HG03442 (cell line): ENCODE measurements around the gene EYS.
"Not testable (repeated sequence)": the region's sequence is repeated elsewhere in the genome, so short reads cannot be mapped to it uniquely, and the experiment has no call there.

ENCODE experiments used
- ATAC-seq: cut with Tn5 transposase; IDR thresholded peaks from one replicate; pipeline ENCODE4 v1.9.1; 2021; ENCODE audit warnings: mild to moderate bottlenecking, moderate library complexity; ENCODE audit not compliant: unreplicated experiment

The EYS gene

DNA sequence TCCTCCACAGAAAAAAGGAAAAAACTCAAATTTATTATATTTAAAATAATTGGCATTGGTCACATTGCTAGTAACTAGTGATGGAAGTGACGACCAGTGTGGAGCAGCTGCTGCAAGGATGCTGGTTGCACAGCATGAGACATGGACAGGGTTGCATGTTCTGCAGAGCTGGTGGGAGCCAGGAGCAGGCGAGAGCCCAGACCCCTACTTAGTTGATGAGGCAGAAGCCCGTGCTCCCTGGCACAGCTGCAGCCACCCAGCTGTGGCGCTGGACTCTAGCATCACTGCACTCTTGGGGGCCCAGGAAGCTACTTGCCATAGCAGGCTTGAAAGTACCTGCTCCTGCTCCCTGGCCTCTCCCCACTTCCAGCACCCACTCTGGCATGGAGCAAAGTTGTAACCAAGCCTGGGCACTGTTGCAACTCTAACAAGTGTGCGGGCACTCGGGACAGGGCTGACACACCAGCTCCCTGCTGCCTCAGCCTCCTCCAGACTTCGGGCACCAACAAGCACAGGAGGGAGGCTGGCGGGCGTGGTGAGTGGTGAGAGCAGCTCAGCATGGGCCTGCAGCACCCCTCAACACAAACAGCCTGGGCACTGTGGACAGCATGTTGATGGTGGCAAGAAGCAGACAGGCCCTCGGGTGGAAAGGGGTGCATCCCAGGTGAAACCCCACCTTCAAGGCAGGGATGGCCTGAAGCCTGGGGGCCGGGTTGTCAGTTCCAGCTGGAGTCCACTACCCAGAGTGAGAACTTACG, 69.6 kb downstream of the EYS start:
- no peak for ATAC-seq

DNA sequence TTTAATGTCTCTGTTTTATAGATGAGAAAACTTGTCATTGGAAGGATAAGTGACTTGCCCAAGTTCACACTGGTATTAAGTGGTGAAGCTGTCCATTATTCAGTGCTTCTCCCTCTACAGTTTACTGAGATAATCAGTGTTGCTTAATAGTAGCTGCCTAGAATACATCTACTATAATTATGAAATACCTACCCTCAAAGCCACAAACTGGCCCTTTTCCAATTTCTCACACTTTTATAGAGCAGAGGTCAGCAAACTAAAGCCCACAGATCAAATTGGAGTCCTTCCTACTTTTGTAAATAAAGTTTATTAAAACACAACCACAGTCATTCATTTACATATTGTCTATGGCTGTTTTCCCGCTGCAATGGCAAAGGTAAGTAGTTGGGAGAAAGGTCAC, 73.5 kb downstream of the EYS start:
- ATAC-seq: no peak

DNA sequence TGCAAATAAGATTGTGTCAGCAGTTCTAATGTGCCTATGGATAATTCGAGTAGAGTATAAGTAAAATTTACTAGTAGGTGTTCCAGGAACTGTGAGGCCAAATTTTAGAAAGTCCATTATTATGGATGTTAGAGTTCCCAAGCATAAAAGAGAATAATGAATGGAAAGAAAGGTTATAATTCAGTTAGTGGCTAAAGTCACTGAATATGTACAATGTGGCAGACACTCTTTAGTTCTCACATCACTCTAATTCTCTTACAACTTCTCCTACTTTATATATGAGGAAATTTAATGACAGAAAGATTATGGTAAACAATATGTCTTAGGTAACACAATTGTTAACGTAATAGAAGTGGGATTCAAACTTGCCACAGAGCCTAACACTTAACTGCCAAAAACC, 75.3 kb downstream of the EYS start:
- ATAC-seq: no peak

DNA sequence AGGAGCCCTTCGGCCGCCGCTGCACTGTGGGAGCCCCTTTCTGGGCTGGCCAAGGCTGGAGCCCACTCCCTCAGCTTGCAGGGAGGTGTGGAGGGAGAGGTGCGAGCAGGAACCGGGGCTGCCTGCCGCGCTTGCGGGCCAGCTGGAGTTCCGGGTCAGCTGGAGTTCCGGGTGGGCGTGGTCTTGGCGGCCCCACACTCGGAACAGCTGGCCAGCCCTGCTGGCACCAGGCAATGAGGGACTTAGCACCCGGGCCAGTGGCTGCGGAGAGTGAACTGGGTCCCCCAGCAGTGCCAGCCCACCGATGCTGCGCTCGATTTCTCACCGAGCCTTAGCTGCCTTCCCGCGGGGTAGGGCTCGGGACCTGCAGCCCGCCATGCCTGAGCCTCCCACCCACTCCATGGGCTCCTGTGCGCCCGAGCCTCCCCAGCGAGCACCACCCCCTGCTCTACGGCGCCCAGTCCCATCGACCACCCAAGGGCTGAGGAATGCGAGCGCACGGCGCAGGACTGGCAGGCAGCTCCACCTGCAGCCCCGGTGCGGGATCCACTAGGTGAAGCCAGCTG, 79.5 kb downstream of the EYS start:
- ATAC-seq: not testable (repeated sequence)

DNA sequence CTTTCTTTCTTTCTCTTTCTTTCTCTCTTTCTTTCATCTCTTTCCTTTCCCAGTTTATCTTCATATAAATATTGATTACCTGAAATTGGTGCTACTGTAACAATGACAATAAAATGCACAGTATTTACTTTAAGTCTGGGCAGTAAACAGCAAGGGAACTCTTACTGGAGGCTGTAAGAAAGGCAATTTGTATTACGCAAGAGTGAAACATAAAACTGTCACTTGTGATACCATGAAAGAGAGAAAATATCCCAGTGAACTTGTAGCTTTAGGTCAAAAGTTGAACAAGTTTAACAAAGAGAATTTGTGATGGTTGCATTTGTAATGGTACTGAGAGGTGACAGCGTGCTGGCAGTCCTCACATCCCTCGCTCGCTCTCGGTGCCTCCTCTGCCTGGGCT, 80.0 kb downstream of the EYS start:
- ATAC-seq: no peak

DNA sequence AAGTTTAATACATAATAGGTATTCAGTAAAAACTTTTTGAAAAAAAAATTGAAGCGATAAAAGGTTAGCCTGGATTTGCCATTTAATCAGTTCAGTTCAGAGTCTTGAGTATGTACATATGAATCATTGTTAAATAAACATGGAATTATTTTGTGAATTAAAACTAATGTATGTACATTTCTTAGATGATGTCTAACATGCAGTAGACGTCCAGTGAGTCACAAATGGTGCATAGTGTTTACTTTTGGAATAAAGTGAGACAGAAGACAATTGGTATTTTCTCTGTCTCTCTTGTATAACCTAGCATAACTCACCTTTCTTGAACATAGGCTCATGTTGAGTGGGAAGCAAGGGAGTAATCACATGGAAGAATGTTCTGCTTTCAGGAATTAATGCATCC, 83.5 kb downstream of the EYS start:
- ATAC-seq: no peak

DNA sequence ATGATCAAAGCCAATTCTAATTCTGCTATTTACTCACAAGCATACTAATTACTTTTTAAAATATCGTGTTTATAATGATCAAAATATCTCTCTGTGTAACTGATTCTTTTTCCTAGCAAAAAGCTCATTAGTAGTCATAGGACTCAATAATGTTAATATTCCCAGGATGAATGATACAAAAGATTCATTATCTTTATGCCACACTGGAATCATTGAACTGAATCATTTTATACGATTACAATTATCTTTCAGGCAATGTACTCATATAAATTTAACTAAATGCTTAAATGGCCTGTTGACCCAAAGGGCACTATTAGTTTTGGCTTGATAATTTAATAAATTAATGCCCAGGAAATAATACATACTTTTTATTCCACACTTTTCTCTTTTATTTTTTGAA, 96.3 kb downstream of the EYS start:
- ATAC-seq: no peak

DNA sequence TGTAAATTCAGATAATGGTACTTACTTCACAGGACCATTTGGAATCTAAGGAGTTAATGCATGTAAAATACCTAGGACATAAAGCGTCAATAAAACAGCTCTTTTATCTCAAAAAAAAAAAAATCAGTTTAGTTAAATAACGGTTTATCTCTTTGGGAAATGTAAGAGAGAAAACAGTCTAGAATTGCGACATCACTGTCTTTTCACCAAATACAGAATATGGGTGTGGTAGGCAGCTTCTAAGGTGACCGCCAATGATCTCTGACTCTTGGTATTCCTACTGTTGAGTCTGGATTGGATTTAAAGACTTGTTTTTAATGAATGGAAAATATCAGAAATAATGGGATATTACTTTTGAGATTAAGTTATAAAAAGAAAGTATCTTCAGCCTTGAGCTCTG, 111.5 kb downstream of the EYS start:
- ATAC-seq: no peak

DNA sequence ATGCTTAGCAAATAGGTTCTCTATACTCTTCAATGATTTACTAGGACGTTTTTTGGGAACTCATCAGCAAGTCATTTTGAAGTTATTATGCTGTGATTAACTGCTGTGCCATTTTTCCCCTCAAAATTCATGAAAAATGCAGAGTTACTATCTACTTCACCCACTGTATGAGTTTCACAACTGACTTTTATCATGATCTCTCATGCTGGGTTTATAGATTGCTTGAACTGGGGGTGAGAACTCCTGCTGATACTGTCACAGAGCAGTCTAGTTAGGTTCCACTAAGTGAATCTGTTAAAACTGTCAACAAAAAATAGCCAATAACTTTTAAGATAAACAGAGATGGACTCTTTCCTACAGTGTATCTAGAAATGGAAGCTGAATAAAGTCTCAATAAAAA, 136.7 kb downstream of the EYS start:
- no peak for ATAC-seq

DNA sequence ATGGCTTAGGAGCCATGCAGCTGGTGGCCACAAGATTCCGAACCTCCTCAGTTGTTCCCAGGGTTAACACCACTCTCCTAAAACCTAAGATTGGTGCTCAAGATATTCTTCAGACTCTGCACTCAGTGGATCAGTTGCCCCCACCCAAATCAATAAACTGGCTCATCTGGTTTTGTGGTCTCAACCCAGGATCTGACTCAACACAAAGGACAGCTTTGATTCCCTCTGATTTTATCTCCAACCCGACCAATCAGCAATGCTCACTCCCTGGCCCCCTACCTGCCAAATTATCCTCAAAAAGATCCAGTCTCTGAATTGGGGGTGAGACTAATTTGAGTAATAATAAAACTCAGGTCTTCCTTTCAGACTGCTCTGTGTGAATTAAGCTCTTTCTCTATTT, 137.5 kb downstream of the EYS start:
- ATAC-seq: no peak

DNA sequence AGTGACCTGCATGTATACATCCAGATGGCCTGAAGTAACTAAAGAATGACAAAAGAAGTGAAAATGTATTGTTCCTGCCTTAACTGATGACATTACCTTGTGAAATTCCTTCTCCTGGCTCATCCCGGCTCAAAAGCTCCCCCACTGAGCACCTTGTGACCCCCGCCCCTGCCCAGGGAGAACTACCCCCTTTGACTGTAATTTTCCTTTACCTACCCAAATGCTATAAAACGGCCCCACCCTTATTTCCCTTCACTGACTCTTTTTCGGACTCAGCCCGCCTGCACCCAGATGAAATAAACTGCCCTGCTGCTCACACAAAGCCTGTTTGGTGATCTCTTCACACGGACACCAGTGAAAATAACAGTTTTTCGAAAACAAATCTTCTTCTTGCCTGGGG, 138.0 kb downstream of the EYS start:
- not testable (repeated sequence) for ATAC-seq

DNA sequence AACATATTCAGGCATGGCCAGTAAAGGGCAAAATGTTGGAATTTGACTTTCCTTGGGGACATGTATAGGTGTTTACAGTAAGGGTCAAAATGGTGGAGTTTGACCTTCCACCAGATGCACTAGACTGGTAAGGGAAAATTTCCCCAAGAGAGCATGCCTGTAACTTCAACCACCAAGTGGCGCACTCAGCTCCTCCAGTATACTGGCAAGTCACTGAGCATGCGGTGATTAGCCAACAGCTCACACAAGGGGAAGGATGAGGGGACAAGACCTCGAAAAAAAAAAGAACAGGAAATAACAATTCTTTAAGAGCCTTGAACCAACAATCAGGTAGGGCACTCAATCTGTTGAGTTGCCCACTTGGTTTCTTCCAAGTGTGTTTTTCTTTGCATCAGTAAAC, 140.9 kb downstream of the EYS start:
- no peak for ATAC-seq

DNA sequence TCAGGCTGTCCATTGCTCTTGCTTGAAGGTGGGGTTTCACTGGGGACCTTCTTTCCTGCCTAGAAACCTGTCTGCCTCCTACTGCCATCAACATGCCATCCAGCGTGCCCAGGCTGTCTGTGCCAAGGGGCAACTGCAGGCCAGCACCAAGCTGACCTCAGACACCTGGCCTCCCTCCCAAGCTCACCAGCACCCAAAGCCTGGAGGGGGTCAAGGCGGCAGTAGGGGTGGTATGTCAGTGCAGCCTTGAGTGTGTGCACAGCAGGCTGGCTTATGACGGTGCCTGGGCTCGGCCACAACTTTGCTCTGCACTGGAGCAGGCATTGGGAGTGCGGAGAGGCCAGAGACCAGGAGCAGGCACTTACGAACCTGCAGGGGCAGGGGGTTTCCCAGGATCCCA, 149.0 kb downstream of the EYS start:
- no peak for ATAC-seq

DNA sequence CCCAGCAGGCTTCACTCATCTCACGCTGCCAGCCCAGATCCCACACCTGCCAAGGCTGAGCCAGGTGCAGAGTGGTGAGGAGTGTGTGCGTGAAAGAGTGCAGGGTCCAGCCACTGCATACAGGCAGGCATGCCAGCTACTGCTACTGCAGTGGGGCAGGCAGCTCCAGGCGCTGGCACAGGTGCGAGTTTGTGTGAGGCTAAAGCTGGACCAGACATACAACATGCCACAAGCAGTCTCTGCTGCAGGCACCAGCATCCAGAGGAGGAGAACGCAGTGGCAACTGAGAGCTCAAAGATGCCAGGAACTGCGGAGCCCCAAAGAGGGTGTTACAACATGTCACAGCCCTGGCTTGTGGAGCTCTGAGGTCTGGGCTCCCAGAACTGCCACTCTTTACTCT, 149.8 kb downstream of the EYS start:
- no peak for ATAC-seq

DNA sequence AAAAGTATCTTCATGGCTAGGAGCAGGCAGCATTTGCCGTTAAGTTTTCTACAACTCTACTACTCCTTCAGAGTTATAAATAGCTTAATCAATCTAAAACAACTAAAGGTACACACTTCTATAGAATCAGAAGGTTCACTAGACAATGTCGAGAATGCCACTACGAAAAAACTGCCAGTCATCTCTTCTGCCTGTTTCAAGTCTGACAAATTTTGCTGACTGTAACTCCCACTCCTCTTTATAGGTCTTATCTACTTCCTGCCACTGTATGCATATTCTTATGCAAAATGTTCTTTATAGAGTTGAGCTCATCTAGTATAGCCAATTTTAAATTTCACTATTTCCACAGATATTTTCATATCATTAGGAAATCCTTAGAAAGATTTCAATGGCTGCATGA, 160.1 kb downstream of the EYS start:
- ATAC-seq: no peak

DNA sequence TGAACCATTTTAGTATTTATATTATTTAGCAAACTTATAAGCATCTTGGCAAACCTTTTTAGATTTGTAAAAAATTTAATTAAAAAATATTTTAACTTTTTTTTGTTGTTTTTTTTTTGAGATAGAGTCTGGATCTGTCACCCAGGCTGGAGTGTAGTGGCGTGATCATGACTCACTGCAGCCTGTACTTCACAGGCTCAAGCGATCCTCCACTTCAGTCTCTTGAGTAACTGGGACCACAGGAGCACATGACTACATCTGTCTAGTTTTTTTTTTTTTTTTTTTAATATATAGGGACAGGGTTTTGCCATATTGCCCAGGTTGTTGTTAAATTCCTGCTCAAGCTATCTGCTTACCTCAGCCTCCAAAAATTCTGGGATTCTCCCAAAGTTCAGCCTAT, 161.1 kb downstream of the EYS start:
- ATAC-seq: no peak

DNA sequence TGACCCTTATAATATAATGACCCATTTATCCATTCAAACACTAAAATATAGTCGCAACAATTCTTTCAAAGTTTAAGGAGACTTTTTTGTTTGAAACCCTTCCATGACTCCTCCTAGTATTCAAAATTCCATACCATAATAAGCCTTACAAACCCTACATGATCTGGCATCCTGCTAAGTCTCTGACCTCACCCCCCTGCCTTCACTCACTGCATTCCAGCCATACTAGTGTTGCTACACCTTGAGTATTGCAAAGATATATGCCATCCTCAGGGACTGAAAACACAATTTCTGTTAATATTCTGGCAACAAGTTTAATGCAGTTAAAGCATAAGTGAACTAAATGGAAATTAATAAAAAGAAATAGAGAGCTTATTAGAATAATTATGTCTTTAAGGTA, 168.4 kb downstream of the EYS start:
- ATAC-seq: no peak

DNA sequence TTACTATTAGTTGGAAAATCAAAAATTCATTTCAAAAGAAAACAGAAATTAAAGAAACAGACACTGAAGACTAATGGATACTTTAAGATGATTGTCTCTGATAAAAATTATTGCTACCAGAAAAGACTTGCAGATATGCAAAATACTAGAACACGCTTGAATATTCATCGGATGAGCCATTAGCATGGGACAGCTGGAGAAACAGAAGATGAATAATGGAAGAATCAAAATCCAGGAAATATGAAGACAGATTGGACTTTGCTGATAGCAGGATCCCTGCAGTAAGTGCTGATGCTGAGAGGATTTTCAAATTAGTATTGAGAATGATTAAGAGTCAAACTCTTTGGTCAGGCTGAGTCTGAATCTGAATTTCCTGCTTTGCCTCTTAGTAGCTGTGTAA, 169.4 kb downstream of the EYS start:
- ATAC-seq: no peak

DNA sequence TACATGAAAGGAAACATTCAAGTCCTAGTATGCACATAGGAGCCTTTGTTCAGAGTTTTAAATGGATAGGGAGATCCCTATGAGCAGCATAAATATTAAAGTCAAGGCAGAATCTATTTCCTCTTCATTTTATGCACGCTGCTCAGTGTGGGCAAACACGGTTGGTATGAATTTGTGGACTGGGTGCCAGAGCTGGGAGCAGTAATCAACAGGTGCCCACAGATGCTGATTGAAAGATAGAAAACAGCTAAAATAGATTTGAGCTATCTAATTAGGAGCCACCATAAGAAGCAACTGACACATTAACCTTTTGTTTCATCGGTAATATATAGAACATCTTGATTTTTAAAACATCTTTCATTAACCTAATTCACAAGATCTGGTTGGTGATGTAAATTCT, 175.5 kb downstream of the EYS start:
- no peak for ATAC-seq

DNA sequence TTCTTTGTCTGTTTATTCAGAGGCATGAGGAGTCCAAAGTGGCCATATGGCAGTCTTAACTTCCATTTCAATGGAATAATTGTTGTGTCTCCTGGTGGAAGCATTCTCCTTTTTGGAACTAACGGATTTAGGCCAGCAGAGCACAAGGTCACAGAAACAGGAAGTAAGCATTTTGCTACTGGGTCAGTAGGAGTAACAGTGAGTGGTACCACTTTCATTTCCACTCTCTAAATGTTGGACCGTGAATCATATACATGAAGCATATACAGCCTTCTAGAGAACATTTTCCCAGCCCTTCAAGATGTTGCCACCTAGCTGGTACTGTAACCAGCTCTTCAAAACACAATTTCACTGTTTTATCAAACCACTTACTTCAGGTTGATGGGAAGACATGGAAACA, 182.8 kb downstream of the EYS start:
- no peak for ATAC-seq

DNA sequence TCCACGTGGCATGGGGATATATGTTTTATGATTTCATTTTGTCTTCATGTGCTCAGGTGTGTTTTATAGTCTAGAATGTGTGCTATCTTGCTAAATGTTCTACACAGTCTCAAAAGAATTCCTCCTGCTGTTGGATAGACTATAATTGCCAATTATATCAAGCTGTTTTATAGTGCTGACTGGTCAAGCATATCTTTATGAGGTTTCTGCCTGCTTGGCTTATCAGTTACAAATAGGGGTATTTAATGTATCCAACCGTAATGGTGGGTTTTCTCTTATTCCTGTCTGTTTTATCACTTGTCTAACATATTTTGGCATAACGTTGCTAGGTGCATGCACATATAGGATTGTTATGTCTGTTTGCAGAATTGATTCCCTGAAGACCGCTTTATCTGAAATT, 201.3 kb downstream of the EYS start:
- no peak for ATAC-seq

DNA sequence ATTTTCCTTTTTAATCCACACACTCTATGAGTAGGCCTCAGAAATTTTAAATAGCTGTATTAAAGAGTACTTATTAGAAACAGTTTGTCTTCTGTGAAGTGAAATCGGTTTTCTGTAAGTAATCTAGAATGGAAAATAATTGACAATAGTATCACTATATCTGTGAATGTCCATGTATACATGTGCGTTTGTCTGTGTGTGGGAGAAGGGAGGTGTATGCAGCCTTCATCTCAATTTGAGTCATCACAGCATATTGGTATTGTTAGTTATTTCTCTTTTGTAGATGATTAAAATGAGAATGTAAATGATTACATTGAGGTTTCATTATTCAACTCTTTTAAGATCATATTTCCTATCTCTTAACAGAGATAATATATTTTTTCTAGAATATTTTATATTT, 206.0 kb downstream of the EYS start:
- no peak for ATAC-seq

DNA sequence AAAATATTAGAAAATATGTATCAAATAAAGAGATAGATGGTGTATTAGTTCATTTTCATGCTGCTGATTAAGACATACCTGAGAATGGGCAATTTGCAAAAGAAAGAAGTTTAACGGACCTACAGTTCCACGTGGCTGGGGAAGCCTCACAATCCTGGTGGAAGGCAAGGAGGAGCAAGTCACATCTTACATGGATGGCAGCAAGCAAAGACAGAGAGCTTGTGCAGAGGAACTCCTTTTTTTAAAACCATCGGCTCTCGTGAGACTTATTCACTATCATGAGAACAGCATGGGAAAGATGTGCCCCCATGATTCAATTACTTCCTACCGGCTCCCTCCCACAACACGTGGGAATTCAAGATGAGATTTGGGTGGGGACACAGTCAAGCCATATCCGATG, 223.4 kb downstream of the EYS start:
- not testable (repeated sequence) for ATAC-seq
